SIG-M5 (cell line): Measurements from ENCODE around the gene TRAPPC3.
"Not testable (repeated sequence)": the region's sequence is repeated elsewhere in the genome, so short reads cannot be mapped to it uniquely, and the experiment has no call there.

Experiments
- DNase-seq: peaks from one replicate; lab custom pipeline; 2025; lab: John Stamatoyannopoulos, UW

Gene TRAPPC3

DNA sequence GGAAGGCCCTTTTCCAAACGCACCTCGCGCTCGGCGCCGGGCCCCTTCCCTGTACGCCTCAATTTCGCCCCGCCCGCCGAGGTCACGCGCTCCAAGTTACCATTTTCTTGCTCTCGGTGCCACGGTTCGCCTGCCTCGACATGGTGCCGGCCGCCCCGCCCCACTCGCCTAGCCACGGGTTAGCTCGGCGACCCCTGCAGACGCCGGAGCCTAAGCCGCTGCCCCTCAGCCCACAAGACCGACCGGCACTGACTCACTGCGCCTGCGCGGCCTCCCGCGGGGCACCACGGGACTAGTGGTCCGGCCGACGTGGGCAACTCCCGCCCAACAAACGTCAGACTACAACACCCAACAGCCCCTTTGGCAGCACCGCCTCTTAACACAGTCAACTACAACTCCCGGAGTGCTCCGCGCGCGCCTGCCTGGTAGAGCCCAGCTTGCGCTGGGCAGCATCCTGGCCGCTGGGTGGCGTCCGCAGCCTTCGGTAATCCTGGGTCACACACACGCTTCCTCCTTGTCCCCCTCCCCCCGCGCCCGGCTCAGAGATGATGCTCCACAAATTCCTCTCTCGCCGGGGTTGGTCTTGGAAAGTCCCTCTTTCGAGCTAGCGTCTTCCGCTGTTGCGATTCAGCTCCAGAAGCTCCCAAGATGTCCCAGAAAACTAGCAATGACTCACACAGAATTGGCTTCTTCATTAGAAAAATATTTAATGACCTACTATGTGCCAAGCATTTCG lies at the start of gene TRAPPC3:
Gene TRAPPC3, minus strand, starts transcription at position 250 of the 736 bp plus-strand sequence. Its CDS starts 108 bp downstream, at position 142.
- peak; percentile 97 for DNase-seq

- no peak for DNase-seq
Observed at GRCh38 chr1:36198641-36199040, 49.4 kb upstream of the TRAPPC3 start.

DNA sequence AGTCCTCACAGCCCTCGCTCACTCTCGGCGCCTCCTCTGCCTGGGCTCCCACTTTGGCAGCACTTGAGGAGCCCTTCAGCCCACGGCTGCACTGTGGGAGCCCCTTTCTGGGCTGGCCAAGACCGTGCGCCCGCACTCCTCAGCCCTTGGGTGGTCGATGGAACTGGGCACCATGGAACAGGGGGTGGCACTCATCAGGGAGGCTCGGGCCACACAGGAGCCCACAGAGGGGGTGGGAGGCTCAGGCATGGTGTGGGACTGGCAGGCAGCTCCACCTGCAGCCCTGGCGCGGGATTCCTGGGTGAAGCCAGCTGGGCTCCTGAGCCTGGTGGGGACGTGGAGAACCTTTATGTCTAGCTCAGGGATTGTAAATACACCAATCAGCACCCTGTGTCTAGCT lies 47.5 kb upstream of the TRAPPC3 start:
- DNase-seq: not testable (repeated sequence)

- no peak for DNase-seq
Observed at GRCh38 chr1:36187800-36188593, 38.7 kb upstream of the TRAPPC3 start.

DNA sequence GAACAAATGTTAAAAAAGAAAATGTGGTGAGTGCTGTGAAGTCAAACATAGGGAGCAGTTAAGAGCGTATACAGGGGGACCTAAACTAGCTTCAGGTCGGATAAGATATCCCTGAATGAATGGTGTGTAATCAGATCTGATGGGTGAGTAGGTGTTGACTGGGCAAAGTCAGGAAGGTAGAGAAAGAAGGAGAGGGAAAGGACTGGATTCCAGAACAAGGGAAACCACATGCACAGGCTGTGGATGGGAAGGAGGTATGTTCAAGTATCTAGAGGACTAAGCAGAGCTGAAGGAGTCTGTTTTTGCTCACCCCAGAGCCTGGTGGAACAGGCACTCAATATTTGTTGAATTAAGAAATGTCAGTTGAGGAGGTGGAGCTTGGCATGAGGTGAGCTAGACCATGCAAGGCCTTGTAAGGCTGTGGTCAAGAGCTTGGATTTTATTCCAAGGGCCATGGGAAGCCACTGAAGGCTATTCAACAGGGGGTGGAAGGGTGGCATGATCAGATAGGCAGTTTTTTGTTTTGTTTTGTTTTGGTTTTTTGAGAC lies 34.1 kb upstream of the TRAPPC3 start:
- no peak for DNase-seq

GRCh38 chr1:36182734-36183133 lies 33.4 kb upstream of the TRAPPC3 start:
- DNase-seq: no peak

DNA sequence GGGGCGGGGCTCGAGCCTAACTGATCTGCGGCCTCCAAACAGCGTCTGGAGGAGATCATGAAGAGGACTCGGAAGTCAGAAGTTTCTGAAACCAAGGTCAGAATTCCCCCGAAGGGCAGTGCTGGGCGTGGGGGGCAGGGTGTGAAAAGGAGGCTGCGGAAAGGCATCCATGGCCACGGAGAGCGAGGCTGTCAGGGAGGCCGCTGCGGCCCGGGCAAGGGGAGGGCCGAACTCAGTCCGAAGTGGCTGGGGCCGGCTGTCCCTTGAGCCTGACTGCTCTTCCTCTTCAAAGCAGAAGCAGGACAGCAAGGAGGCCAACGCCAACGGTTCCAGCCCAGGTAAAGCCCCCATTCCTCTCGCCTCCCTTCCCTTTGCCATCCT lies 29.9 kb upstream of the TRAPPC3 start:
- no peak for DNase-seq

DNA sequence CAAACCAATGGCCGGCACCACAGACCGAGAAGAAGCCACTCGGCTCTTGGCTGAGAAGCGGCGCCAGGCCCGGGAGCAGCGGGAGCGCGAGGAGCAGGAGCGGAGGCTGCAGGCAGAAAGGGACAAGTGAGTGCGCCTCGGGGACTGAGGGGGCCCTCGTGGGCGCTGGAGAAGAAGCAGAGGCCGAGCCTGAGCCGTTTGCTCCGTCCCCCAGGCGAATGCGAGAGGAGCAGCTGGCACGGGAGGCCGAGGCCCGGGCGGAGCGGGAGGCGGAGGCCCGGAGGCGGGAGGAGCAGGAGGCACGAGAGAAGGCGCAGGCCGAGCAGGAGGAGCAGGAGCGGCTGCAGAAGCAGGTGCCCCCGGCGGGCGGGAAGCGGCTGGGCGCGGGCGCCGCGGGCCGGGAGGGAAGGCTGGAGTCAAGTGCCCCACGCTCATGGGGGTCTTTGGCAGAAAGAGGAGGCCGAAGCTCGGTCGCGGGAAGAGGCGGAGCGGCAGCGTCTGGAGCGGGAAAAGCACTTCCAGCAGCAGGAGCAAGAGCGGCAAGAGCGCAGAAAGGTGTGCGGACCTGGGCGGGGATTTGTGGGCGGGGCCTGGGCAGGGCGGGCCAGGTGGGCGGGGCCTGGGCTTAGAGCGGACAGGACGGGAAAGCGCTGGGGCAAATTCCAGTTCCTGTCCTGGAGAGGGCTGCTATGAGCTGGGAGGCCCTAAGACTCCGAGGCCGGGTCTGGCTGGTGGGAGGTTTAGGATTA lies 29.4 kb upstream of the TRAPPC3 start:
- DNase-seq: no peak

GRCh38 chr1:36177589-36178431 lies 28.5 kb upstream of the TRAPPC3 start:
- no peak for DNase-seq

- no peak for DNase-seq
Observed at GRCh38 chr1:36176106-36176949, 27.0 kb upstream of the TRAPPC3 start.

DNA sequence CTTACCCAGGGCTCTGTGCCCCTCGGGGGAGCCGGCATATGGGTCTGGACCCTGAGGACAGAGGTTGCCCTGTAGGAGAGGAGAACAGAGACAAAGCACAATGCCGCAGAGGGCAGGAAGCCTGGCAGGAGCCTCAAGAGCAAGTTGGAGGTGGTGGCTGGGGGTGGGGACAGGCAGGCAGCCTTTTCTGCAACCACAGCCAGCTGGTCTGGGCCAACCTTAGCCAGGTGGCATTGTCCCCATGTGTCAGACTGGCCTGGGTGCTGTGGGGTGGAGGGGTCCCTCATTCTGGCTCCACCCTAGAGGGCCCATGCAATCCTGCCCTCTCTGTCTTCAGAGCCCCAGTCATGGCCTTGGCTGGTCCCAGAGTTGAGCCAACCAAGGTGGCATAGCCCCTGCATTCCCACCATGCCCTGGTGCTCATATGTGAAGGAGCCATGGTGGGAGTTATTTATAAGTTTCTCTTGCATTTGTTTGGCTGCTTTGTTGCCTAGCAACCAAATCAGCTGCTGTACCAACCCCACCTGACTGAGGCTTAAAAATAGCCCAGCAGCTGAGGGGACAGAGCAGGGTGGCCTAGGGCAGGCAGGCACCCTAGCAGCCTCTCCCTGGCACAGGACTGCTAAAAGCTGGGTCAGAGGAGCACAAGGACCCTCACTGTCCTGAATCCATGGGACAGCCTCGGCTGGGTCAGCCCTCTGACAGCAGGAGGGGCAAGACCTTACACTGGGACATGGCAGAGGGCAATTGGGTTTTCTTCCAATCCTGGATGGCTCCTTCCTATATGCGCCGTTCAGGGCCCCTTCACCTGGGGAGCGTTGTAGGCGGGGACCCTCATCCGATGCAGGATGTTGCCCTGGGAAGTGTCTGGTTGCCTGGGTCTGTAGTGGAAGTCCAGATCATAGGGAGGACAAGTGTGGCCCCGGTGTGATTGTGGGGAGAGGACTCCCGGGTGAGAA lies 26.1 kb upstream of the TRAPPC3 start:
- DNase-seq: no peak

DNA sequence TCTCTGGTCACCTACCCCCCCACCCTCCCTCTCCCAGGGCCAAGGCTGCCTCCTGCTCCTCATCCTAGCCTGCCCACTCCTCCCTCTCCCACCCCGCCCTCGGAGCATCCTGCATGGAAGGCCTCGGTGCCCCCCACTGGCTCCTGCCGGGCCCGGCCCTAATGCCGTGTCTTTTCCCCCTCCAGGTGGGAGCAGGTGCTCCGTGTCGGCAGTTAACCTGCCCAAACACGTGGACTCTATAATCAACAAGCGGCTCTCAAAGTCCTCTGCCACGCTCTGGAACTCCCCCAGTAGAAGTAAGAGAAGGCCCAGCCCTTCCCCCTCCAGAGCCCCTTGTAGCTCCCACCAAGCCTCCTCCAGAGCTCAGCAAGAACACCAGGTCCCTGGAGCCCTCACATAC lies 25.4 kb upstream of the TRAPPC3 start:
- DNase-seq: no peak

DNA sequence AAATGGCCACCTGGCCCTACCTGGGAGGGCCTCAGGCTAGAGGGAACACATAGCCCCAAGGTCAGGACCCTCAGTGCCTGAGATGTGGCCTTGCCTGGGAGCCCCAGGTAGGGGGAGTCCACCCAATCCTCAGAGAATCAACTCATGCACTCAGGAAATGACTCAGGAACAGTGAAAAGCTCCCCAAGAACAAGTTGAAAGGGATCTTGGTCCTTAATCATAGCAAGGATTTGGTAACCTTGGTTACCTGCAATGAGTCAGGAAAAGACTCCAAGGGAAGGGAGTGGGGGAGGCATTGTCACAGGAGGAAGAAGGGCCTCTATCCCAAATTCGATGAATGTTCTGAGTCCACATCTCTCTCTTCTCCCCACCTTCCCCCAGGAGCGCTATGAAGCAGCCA lies 23.7 kb upstream of the TRAPPC3 start:
- DNase-seq: no peak

GRCh38 chr1:36172017-36172747 lies 22.9 kb upstream of the TRAPPC3 start:
- no peak for DNase-seq

GRCh38 chr1:36170643-36171412 lies 21.5 kb upstream of the TRAPPC3 start:
- no peak for DNase-seq

DNA sequence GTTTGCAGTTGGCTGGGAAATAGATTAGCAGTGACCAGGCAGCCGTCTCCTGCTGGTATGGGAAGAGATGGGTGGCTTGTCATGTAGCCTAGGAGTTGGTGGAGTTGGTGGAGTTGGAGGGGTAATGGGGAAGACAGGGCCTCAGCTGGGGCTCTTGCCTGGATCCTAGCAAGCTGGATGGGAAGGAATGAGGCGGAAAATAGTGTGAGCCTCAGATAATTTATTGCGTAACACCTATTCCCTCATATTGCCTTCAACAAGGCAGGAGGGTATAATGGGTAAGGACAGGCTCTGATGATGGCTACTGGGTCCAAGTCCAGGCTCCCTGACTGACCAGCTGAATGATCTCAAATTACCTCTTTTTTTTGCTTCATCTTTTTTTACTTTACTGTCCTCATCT lies 19.2 kb upstream of the TRAPPC3 start:
- no peak for DNase-seq

DNA sequence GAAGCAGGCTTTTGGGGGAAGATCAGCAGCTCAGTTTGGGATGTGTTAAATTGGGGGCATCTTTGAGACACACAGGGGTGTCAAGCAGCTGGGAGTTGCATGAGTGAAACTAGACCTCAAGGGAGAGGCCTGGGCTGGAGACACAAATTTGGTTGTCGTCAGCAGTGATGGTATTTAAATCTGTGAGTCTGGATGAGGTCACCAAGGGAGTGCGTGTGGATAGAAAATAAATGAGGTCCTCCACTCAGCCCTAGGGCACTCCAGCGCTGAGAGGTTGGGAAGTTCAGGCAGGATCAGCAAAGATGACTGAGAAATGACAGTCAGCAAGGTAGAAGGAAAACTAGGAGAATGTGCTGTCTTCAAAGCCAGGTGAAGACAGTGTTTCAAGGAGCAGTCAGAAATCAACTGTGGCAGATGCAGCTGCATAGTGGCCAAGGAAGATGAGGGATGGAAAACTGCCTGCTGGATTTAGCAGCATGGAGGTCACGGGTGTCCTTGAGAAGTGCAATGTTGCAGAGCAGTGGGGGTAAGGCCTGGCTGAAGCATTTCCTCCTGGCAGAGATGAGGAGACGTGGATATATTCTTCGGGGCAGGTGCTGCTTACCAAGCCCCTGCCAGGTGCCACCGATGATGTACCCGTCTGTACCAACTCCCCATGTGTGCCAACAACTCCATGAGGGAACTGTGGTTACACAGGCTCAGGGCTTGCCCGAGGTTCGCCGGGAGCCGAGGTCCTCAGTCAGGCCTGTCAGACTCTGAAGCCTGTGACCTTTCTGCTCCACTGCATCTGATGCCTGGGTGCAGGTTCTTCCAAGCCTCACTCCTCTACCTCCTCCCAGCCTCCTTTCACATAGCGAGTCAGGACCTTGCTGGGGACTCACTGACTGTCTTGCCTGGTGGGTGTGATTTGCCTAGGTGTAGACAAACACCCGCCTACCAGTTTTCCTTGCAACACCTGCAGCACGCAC lies 17.9 kb upstream of the TRAPPC3 start:
- no peak for DNase-seq
